ENCODE results near the gene BCLAF1.

The BCLAF1 gene

DNA sequence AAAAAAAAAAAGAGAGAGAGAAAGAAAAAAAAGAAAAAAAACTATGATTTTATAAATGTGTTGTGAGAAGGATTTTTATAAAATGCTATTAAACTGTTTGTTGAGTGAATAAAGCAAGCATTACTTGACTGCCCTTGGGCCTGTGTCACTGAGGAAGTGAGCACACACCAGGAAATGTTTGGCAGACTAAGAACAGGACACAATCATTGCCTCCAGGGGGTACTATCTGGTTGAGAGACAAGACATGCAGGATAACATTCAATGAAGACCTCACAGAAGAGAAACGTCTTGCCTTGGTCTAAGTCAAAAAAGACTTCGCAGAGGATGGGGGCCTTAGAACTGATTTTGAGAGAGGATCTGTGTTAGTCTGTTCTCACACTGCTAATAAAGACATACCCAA, 80.2 kb downstream of the BCLAF1 start:
- DNase-seq (ENCODE audit: insufficient read length, low spot score) (no peak), FAIRE-seq (no peak)

DNA sequence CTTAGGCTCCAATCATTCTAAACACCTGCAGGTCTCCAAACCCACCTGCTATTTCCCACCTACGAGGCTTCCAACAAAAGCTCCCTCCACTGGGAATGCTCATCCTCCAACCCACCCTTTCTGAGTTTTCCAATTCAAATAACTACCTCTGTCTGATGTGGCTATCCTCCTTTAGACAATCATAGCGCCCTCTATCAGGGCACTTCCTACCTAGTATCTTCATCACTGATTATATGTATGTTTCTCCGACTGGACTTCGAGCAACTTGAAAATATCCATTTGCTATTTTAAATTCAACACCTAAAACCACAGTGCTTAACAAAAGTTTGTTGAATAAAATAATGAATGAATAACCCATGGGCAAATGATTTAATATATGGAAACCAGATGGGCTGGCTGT, 80.9 kb downstream of the BCLAF1 start:
- DNase-seq (ENCODE audit: insufficient read length, low spot score): no peak
- no peak for FAIRE-seq

Data from HTR-8/SVneo (cell line).